Measurements from ENCODE around the gene FAM229B. TPM values are rescaled to one million over a fixed set of nuclear protein-coding genes. Genes with fewer than 3 reads are reported as not detected.

FAM229B gene
- total and polyA plus RNA-seq, 2 of the 4 experiments (the other 2 are of a cell fraction) = 8.6 to 25.6 TPM

DNA sequence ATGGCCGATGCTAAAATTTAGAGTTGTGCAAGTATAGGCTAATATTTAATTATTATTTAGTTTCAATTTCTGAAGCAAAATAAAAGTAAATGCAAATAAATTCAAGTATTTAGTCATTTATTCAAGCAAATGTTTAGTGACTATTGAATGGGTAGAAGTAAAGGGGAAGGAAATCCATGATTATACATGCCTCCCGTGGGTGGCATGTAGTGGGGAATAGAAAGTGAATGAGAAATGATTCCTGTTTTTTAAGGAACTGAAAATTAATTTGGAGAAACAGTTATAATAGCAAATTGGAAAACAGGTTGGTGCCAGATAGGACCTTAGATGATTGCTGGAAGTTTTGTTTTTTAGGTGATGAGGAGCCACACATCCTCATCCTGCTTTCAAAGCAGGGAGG lies 35.4 kb downstream of the FAM229B start:
- H2AFZ ChIP-seq (replicated peaks; ENCODE audit: low read length, poor library complexity) = no peak overlapping the region
- H4K91ac ChIP-seq (ENCODE audit: insufficient read depth, low read depth, low read length) = no peak overlapping the region
- dilution Hi-C loops (cut with HindIII; ENCODE audit: low sequenced_read_pairs, unreplicated experiment) (no loop called here), in situ Hi-C loops (cut with MboI; ENCODE audit: low sequenced_read_pairs) (no loop called here), intact Hi-C loops (cut with micrococcal nuclease) (no loop called here)
- no peak overlapping the region for H2AK5ac ChIP-seq (ENCODE audit: low read depth, low read length)
- H3K36me3 ChIP-seq (ENCODE audit: control insufficient read depth, insufficient read depth, low read length) = peaks cover 50% of the 10 kb centered on the region
- no peak overlapping the region for H2BK5ac ChIP-seq (ENCODE audit: low read depth, low read length, poor library complexity, severe bottlenecking)
- H2BK20ac ChIP-seq (ENCODE audit: low read depth, low read length) = no peak overlapping the region
- ChIA-PET CTCF (interaction anchor here (0.5 kb wide), 1 partner anchor 14 kb away, joined by 3 read pairs; no protein-coding TSS in a partner anchor), POLR2A (ENCODE audit: unreplicated experiment) (no interaction called here)
- no peak overlapping the region for H3K14ac ChIP-seq (replicated peaks; ENCODE audit: low read depth, low read length)
- H4K8ac ChIP-seq (ENCODE audit: low read depth in 2 of 2, low read length in 2 of 2) = no peak overlapping the region
- H3K9ac ChIP-seq (ENCODE audit: low read depth, low read length) = no peak overlapping the region
- H2BK120ac ChIP-seq (ENCODE audit: low read depth, low read length) = no peak overlapping the region
- no peak overlapping the region for H3K4me3 ChIP-seq (ENCODE audit: insufficient read depth, low read depth, low read length)
- 100% methylated on average over 1 of the region's 2 CpGs; no CpG with 5 or more reads in 1 of the 2 experiments for WGBS, 2 experiments (ENCODE audit: extremely low coverage in 2 of 2, insufficient read length in 1 of 2)
- H3K18ac ChIP-seq (ENCODE audit: low read depth, low read length) = no peak overlapping the region
- no peak overlapping the region for H3K23ac ChIP-seq (ENCODE audit: low read depth, low read length)
- H3K79me1 ChIP-seq (ENCODE audit: low read depth in 1 of 2, low read length in 2 of 2) = no peaks in the 10 kb centered on the region
- no peaks in the 10 kb centered on the region; the same call in 1 of the 2 replicates for H3K4me1 ChIP-seq (ENCODE audit: control insufficient read depth, insufficient read depth, low read length)
- DNase-seq (no peak), ATAC-seq (ENCODE audit: low read depth) (no peak)
- no peaks in the 10 kb centered on the region for H3K27me3 ChIP-seq (ENCODE audit: control insufficient read depth, insufficient read depth, low read length)
- H3K56ac ChIP-seq (ENCODE audit: extremely low read depth, insufficient read depth, low read length) = no peak overlapping the region
- H2AK9ac ChIP-seq (replicated peaks; ENCODE audit: low read depth, low read length, poor library complexity) = no peak overlapping the region
- no peak overlapping the region for H4K5ac ChIP-seq (ENCODE audit: low read depth, low read length)
- no peak overlapping the region for H2BK15ac ChIP-seq (ENCODE audit: low read depth, low read length)
- no peak overlapping the region for H3K4ac ChIP-seq (ENCODE audit: low read depth, low read length)
- no peaks in the 10 kb centered on the region for H4K20me1 ChIP-seq (ENCODE audit: insufficient read depth, low read length)
- no peak overlapping the region for H3K4me2 ChIP-seq (ENCODE audit: low read depth, low read length)
- BruUV-seq (replicated peaks) = no TSS peak
- H3K27ac ChIP-seq (ENCODE audit: insufficient read depth, low read length) = no peak overlapping the region
- H3K9me3 ChIP-seq (ENCODE audit: control insufficient read depth, insufficient read depth, low read length) = no peaks in the 10 kb centered on the region
- no peak for TF ChIP-seq ELK1 (IDR thresholded peaks at IDR 0.05; ENCODE audit: borderline replicate concordance, low read depth, low read length)
- no peak for TF ChIP-seq SMC3 (IDR thresholded peaks at IDR 0.05; ENCODE audit: low read depth, low read length)
- no peak for TF ChIP-seq USF2 (IDR thresholded peaks at IDR 0.05; ENCODE audit: low read depth, low read length)
- no peak for TF ChIP-seq RCOR1 (IDR thresholded peaks at IDR 0.05; ENCODE audit: insufficient replicate concordance, low read length)
- TF ChIP-seq RFX5 (IDR thresholded peaks at IDR 0.05; ENCODE audit: low read depth, low read length) = no peak
- no peak for TF ChIP-seq MXI1 (IDR thresholded peaks at IDR 0.05; ENCODE audit: borderline replicate concordance, low read depth, low read length)
- no peak for TF ChIP-seq NFE2L2 (IDR thresholded peaks at IDR 0.05; ENCODE audit: low read depth, low read length)
- TF ChIP-seq POLR2A (IDR thresholded peaks at IDR 0.05; ENCODE audit: low read depth, low read length) = no peak
- TF ChIP-seq MAZ (IDR thresholded peaks at IDR 0.05; ENCODE audit: borderline replicate concordance, low read depth, low read length) = no peak
- TF ChIP-seq, protein P1, sequence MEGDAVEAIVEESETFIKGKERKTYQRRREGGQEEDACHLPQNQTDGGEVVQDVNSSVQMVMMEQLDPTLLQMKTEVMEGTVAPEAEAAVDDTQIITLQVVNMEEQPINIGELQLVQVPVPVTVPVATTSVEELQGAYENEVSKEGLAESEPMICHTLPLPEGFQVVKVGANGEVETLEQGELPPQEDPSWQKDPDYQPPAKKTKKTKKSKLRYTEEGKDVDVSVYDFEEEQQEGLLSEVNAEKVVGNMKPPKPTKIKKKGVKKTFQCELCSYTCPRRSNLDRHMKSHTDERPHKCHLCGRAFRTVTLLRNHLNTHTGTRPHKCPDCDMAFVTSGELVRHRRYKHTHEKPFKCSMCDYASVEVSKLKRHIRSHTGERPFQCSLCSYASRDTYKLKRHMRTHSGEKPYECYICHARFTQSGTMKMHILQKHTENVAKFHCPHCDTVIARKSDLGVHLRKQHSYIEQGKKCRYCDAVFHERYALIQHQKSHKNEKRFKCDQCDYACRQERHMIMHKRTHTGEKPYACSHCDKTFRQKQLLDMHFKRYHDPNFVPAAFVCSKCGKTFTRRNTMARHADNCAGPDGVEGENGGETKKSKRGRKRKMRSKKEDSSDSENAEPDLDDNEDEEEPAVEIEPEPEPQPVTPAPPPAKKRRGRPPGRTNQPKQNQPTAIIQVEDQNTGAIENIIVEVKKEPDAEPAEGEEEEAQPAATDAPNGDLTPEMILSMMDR (conservative IDR thresholded peaks at IDR 0.05; ENCODE audit: low read depth, low read length) = no peak
- TF ChIP-seq RAD21 (IDR thresholded peaks at IDR 0.05; ENCODE audit: low read length) = no peak
- no peak for TF ChIP-seq FOS (IDR thresholded peaks at IDR 0.05; ENCODE audit: low read depth, low read length)
- no peak for TF ChIP-seq CHD1 (IDR thresholded peaks at IDR 0.05; ENCODE audit: low read depth, low read length)
- H3K9me1 ChIP-seq (ENCODE audit: insufficient read depth, low read length) = no peaks in the 10 kb centered on the region

All from IMR-90 (cell line).